ENCODE results near the gene PCDHGB6.
"Not testable (repeated sequence)": the region's sequence is repeated elsewhere in the genome, so short reads cannot be mapped to it uniquely, and the experiment has no call there.

PCDHGB6 gene

GRCh38 chr5:141389153-141390042, 18.4 kb upstream of the PCDHGB6 start:
- no peak for DNase-seq

DNA sequence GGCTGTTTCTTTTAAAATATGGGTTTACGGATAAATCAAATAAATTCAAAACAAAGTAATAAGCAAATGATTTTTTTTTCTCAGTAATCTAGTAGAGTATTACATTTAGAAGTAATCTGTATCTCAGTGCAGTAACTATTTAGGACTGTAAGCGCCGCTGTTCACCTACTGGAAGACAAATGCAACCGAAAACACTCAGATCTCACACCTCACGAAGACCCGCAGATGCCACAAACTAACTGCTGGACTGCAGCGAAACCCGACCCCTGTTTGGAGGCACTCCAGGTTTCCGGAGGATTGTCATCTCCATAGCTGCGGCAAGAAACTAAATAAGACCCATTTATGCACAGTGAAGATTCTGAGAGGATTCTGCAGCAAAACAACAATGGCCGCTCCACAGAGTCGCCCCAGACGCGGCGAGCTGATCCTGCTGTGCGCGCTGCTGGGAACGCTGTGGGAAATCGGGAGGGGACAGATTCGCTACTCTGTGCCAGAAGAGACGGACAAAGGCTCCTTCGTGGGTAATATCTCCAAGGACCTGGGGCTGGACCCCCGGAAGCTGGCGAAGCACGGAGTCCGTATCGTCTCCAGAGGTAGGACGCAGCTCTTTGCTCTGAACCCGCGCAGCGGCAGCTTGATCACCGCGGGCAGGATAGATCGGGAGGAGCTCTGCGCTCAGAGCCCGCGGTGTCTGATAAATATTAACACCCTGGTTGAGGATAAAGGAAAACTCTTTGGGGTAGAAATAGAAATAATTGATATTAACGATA, 15.2 kb upstream of the PCDHGB6 start, which contains the start of gene PCDHGA8:
Gene PCDHGA8 (plus strand): TSS at position 205 of the 770 bp plus-strand sequence. CDS start 181 bp downstream, at position 386.
- DNase-seq = no peak

- no peak for DNase-seq
Measured at GRCh38 chr5:141393267-141393666, 14.6 kb upstream of the PCDHGB6 start.

DNA sequence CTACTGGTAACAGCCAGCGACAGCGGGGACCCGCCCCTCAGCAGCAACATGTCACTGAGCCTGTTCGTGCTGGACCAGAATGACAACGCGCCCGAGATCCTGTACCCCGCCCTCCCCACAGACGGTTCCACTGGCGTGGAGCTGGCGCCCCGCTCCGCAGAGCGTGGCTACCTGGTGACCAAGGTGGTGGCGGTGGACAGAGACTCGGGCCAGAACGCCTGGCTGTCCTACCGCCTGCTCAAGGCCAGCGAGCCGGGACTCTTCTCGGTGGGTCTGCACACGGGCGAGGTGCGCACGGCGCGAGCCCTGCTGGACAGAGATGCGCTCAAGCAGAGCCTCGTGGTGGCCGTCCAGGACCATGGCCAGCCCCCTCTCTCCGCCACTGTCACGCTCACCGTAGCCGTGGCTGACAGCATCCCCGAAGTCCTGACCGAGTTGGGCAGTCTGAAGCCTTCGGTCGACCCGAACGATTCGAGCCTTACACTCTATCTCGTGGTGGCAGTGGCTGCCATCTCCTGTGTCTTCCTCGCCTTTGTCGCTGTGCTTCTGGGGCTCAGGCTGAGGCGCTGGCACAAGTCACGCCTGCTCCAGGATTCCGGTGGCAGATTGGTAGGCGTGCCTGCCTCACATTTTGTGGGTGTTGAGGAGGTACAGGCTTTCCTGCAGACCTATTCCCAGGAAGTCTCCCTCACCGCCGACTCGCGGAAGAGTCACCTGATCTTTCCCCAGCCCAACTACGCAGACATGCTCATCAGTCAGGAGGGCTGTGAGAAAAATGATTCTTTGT, 13.2 kb upstream of the PCDHGB6 start:
- DNase-seq = not testable (repeated sequence)

DNA sequence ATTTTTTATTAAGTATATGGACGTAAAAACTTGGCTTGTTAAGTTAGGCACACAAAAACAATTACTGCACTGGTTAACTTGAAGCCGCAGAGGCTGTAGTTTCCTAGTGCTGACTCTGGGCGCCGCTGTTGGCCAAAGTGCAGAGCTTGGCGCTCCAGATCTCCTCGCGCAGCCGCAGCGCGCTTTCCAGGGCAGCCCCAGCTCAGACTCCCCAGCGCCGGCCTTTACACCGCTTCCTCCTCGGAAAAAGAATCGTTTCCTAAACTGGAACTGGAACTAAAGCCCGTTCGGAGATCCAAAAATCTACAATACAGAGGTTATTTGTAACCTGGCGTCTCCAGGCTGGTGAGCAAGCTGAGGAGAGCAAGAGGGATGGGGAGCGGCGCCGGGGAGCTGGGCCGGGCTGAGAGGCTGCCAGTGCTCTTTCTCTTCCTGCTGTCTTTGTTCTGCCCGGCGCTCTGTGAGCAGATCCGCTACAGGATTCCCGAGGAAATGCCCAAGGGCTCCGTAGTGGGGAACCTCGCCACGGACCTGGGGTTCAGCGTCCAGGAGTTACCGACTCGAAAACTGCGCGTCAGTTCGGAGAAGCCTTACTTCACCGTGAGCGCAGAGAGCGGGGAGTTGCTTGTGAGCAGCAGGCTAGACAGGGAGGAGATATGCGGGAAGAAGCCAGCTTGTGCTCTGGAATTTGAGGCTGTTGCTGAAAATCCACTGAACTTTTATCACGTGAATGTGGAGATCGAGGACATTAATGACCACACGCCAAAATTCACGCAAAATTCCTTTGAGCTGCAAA, 9.9 kb upstream of the PCDHGB6 start, which contains the start of gene PCDHGB5:
Gene PCDHGB5 (plus strand): TSS at position 192 of the 796 bp plus-strand sequence. CDS start 181 bp downstream, at position 373.
- DNase-seq = peak; percentile 42

GRCh38 chr5:141398608-141399007, 9.2 kb upstream of the PCDHGB6 start:
- DNase-seq = no peak

DNA sequence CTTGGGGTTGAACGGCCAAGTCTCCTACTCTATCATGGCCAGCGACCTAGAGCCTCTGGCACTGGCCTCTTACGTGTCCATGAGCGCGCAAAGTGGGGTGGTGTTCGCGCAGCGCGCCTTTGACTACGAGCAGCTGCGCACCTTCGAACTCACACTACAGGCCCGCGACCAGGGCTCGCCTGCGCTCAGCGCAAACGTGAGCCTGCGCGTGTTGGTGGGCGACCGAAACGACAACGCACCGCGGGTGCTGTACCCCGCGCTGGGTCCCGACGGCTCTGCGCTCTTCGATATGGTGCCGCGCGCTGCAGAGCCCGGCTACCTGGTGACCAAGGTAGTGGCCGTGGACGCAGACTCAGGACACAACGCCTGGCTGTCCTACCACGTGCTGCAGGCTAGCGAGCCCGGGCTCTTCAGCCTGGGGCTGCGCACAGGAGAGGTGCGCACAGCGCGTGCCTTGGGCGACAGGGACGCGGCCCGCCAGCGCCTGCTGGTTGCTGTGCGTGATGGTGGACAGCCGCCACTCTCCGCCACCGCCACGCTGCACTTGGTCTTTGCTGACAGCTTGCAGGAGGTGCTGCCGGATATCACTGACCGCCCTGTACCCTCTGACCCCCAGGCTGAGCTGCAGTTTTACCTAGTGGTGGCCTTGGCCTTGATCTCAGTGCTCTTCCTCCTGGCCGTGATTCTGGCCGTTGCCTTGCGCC, 8.1 kb upstream of the PCDHGB6 start:
- no peak for DNase-seq

DNA sequence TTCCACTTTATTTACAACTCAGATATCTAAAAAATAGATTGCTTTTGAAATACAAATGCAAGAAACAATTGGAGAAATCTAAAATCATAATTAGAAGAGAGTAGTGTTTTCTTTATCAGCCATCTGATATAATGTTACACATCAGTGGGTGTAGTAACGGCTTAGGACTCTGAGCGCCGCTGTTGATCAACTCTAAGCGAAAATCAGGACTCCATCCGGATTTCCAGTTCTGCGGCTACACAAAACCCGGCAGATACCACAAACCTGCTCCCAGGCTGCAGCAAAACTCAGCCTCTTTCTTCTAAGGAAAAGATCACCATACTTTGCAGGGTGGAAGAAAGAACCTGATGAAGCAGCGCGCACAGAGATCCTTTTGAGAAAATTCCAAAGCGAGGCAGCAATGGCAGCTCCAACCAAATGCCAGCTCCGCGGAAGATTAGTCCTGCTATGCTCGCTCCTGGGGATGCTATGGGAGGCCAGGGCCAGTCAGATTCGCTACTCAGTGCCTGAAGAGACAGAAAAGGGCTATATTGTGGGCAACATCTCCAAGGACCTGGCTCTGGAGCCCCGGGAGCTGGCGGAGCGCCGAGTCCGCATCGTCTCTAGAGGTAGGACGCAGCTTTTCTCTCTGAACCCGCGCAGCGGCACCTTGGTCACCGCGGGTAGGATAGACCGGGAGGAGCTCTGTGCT, 5.1 kb upstream of the PCDHGB6 start, which contains the start of gene PCDHGA9:
Gene PCDHGA9 (plus strand): TSS at position 226 of the 691 bp plus-strand sequence. CDS start 175 bp downstream, at position 401.
- DNase-seq = no peak

GRCh38 chr5:141403387-141403786, 4.4 kb upstream of the PCDHGB6 start:
- no peak for DNase-seq

- DNase-seq = no peak
Measured at GRCh38 chr5:141409598-141410306, 1.9 kb downstream of the PCDHGB6 start.

- no peak for DNase-seq
Measured at GRCh38 chr5:141411575-141411974, 3.8 kb downstream of the PCDHGB6 start.

GRCh38 chr5:141412854-141413539, 5.2 kb downstream of the PCDHGB6 start, which contains the start of gene PCDHGA10:
Gene PCDHGA10, plus strand, starts transcription at chr5:141412987. Its CDS starts 189 bp downstream, at chr5:141413176.
- DNase-seq = peak; percentile 55

DNA sequence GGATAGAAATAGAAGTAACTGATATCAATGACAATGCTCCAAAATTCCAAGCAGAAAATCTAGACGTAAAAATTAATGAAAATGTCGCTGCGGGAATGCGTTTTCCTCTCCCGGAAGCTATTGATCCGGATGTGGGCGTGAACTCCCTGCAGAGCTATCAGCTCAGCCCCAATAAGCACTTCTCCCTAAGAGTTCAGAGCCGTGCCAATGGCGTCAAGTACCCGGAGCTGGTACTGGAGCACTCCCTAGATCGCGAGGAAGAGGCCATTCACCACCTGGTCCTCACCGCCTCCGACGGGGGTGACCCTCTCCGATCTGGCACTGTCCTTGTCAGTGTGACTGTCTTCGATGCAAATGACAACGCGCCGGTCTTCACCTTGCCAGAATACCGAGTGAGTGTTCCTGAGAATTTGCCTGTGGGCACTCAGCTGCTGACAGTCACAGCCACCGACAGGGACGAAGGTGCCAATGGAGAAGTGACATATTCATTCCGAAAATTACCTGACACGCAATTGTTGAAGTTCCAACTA, 5.8 kb downstream of the PCDHGB6 start:
- DNase-seq = no peak

DNA sequence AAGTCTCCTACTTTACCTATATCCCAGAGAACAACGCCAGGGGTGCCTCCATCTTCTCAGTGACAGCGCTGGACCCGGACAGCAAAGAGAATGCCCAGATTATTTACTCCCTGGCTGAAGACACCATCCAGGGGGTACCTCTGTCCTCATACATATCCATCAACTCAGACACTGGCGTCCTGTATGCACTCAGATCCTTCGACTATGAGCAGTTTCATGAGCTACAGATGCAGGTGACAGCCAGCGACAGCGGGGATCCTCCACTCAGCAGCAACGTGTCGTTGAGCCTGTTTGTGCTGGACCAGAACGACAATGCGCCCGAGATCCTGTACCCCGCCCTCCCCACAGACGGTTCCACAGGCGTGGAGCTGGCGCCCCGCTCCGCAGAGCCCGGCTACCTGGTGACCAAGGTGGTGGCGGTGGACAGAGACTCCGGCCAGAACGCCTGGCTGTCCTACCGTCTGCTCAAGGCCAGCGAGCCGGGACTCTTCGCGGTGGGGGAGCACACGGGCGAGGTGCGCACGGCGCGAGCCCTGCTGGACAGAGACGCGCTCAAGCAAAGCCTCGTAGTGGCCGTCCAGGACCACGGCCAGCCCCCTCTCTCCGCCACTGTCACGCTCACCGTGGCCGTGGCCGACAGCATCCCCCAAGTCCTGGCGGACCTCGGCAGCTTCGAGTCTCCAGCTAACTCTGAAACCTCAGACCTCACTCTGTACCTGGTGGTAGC, 6.9 kb downstream of the PCDHGB6 start:
- not testable (repeated sequence) for DNase-seq

- not testable (repeated sequence) for DNase-seq
Measured at GRCh38 chr5:141415275-141415618, 7.4 kb downstream of the PCDHGB6 start.

DNA sequence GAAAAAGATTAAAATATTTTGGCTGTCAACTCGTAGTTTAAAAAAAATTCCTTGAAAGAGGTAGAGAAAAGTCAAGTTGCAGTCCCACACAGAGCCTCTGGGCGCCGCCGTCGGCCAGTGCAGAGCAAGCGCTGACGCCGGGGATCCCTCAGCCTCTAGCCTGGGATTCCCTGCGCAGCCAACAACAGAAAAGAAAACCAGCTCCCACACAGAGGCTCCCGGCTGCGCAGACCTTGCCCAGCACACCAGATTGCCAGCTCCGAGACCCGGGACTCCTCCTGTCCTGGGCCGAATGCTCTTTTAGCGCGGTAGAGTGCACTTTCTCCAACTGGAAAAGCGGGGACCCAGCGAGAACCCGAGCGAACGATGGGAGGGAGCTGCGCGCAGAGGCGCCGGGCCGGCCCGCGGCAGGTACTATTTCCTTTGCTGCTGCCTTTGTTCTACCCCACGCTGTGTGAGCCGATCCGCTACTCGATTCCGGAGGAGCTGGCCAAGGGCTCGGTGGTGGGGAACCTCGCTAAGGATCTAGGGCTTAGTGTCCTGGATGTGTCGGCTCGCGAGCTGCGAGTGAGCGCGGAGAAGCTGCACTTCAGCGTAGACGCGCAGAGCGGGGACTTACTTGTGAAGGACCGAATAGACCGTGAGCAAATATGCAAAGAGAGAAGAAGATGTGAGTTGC, 9.8 kb downstream of the PCDHGB6 start, which contains the start of gene PCDHGB7:
Gene PCDHGB7 (plus strand): TSS at position 184 of the 679 bp plus-strand sequence. CDS start 183 bp downstream, at position 367.
- DNase-seq = not testable (repeated sequence)
